A549 treated with AZD2906 at 1 μM for 4 hours (cell line): ENCODE results near the gene OTUB1. TPM values are rescaled to one million over a fixed set of nuclear protein-coding genes. Genes with fewer than 3 reads are reported as not detected.

Experiments used
- total RNA-seq: library from RNA; stranded (reverse); fragments of 200-300 nt; extraction: Qiagen RNA extraction; gene quantifications from 5 replicates; pipeline ENCODE4 v1.2.3, GENCODE V29; 2022

Gene OTUB1
- 108 to 132 TPM (median 126 TPM) in 5 replicates for total RNA-seq

DNA sequence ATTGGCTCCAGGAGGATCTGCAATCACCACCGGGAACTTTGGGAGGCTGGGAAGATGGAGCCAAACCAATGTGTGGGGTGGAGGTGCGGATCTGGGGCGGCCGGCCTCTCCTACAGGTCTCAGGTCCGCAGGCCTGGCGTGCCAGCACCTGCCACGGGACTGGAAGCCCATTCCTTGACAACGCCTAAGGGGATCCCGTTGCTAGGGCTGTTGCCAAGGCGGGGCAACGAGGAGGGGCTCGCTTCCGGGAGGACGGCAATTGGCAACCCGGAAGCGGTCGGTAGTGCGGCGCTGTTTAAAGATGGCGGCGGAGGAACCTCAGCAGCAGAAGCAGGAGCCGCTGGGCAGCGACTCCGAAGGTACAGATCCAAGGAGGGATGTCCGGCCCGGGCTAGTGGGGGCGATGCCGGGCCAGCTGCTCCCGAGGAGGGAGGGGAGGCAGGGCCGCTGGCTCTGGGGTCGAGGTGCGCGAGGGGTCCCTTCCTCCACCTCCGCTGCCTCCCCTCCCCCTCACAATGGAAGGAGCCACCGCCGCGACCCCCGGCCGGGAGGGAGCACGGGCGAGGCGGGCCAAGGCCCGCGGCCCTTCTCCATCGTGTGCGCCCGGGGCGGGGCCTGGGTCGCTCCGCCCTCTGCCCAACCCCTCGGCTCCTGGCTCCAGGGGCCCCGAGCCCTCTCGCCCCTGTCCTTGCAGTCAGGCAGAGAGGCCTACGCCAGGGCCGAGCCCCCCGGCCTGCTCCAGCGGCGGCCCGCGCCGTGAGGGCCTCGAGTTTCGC, at the start of gene OTUB1:
OTUB1 (plus strand) TSS at position 283 of the 776 bp plus-strand sequence; CDS start at position 302, 19 bp downstream.

GRCh38 chr11:63938479-63939396, 47.5 kb upstream of the OTUB1 start, which contains the start of gene NAA40:
Gene NAA40, plus strand, starts transcription at chr11:63939002. Its CDS starts 95 bp downstream, at chr11:63939097.

GRCh38 chr11:63974259-63975143, 11.7 kb upstream of the OTUB1 start, which contains the start of gene COX8A:
Gene COX8A, plus strand, starts transcription at chr11:63974620. Its CDS starts 61 bp downstream, at chr11:63974681.

GRCh38 chr11:64035576-64035975, 49.3 kb downstream of the OTUB1 start, which contains the start of gene FLRT1:
Gene FLRT1, plus strand, starts transcription at chr11:64035931. Its CDS starts 80,337 bp downstream, at chr11:64116268.

Other genes with a start within 250 kb of the OTUB1 start
- gene ZFTA, start 217.7 kb upstream of the OTUB1 start, total RNA-seq = 4.5 to 5.8 TPM (median 5.2 TPM) in 5 replicates
- gene SPINDOC, start 173.0 kb upstream of the OTUB1 start, total RNA-seq = 33.4 to 49.4 TPM (median 47.4 TPM) in 5 replicates
- 26.0 to 28.7 TPM (median 28.1 TPM) in 5 replicates for gene MARK2, start 147.3 kb upstream of the OTUB1 start, total RNA-seq
- 0.62 to 1.2 TPM (median 0.80 TPM) in 5 replicates for gene RCOR2, start 69.3 kb upstream of the OTUB1 start, total RNA-seq
- gene NAA40, start 47.4 kb upstream of the OTUB1 start, total RNA-seq = 12.8 to 15.2 TPM (median 14.3 TPM) in 5 replicates
- 696 to 1,142 TPM (median 1,073 TPM) in 5 replicates for gene COX8A, start 11.8 kb upstream of the OTUB1 start, total RNA-seq
- 0.05 to 0.07 TPM (median 0.06 TPM) in 4 of 5 replicates, not detected in the other for gene FLRT1, start 49.5 kb downstream of the OTUB1 start, total RNA-seq
- 8.9 to 15.3 TPM (median 13.1 TPM) in 5 replicates for gene MACROD1, start 179.7 kb downstream of the OTUB1 start, total RNA-seq
- 213 to 262 TPM (median 229 TPM) in 5 replicates for gene STIP1, start 199.7 kb downstream of the OTUB1 start, total RNA-seq
- 0.85 to 3.0 TPM (median 1.3 TPM) in 5 replicates for gene FERMT3, start 220.3 kb downstream of the OTUB1 start, total RNA-seq
- gene TRPT1, start 239.7 kb downstream of the OTUB1 start, total RNA-seq = 15.6 to 26.8 TPM (median 25.0 TPM) in 5 replicates
- gene NUDT22, start 239.8 kb downstream of the OTUB1 start, total RNA-seq = 31.4 to 40.3 TPM (median 38.4 TPM) in 5 replicates
- 17.5 to 23.5 TPM (median 21.8 TPM) in 5 replicates for gene DNAJC4, start 244.1 kb downstream of the OTUB1 start, total RNA-seq
- gene VEGFB, start 248.1 kb downstream of the OTUB1 start, total RNA-seq = 32.0 to 52.7 TPM (median 48.0 TPM) in 5 replicates